Measurements from ENCODE around the gene SNX13. TPM values are rescaled to one million over a fixed set of nuclear protein-coding genes. Genes with fewer than 3 reads are reported as not detected.

SNX13 gene
- total and polyA plus RNA-seq, 9 of the 15 experiments (the other 6 are each of a cell fraction or from before 2014, with no cell fraction given): 5.6 to 33.2 (median 25.4) TPM

- Histone ChIP-seq H3K4me3 (no peak overlapping the region), H2AFZ (ENCODE audit: low read depth, low read length) (no peak overlapping the region), H3K9ac (ENCODE audit: insufficient read depth in 1 of 2, low read depth in 2 of 2, low read length in 2 of 2) (no peak overlapping the region), H3K4me2 (ENCODE audit: insufficient read depth, low read length) (no peak overlapping the region), H3K9me3 (replicated peaks; ENCODE audit: control insufficient read depth, insufficient read depth, low read depth, low read length) (no peaks in the 10 kb centered on the region), H3K79me2 (ENCODE audit: control insufficient read depth, insufficient read depth, low read length) (no peaks in the 10 kb centered on the region), H3K36me3 (ENCODE audit: control insufficient read depth, insufficient read depth, low read length) (no peaks in the 10 kb centered on the region), H3K9me1 (ENCODE audit: control insufficient read depth, insufficient read depth, low read length) (no peaks in the 10 kb centered on the region), H4K20me1 (replicated peaks; ENCODE audit: control insufficient read depth, insufficient read depth, low read length) (no peaks in the 10 kb centered on the region), H3K27me3 (ENCODE audit: control insufficient read depth in 2 of 2, insufficient read depth in 2 of 2, low read length in 2 of 2) (no peaks in the 10 kb centered on the region), H3K27ac (ENCODE audit: extremely low read depth, low read depth, low read length) (no peak overlapping the region), H3K4me1 (replicated peaks in 1 of 2; ENCODE audit: control insufficient read depth in 2 of 2, insufficient read depth in 2 of 2, low read length in 2 of 2) (no peaks in the 10 kb centered on the region)
- no peak for FAIRE-seq
- no peak for ATAC-seq
- in situ Hi-C loops (cut with MboI) (no loop called here), intact Hi-C loops (cut with micrococcal nuclease) (no loop called here)
- POLR2A ChIA-PET: no interaction called here
- CTCF ChIA-PET (ENCODE audit: low intra/inter-chr PET ratio): no interaction called here
- TF ChIP-seq MAFF (IDR thresholded peaks at IDR 0.05; ENCODE audit: low read length) (no peak), CC2D1A (IDR thresholded peaks at IDR 0.05) (no peak), POLR2AphosphoS2 (IDR thresholded peaks at IDR 0.05; ENCODE audit: low read length) (no peak), KAT2B (IDR thresholded peaks at IDR 0.05; ENCODE audit: low read depth, low read length) (no peak), SP1 (CRISPR knock-in tag; IDR thresholded peaks at IDR 0.05) (no peak), ZBED1 (IDR thresholded peaks at IDR 0.05) (no peak), XRCC3 (IDR thresholded peaks at IDR 0.05) (no peak)
- 0% methylated on average over 2 of the region's 2 CpGs for WGBS (ENCODE audit: insufficient coverage, low coverage, missing lambda C conversion rate)
- BruUV-seq (replicated peaks): no TSS peak
- DNase-seq (ENCODE audit: extremely low read depth in 1 of 4, low spot score in 3 of 4): no peak
Observed at GRCh38 chr7:17746020-17746530, 194.2 kb downstream of the SNX13 start.

GRCh38 chr7:17745610-17746009 is 194.7 kb downstream of the SNX13 start:
- no peak overlapping the region for H3K4me3 ChIP-seq
- H2AFZ ChIP-seq (ENCODE audit: low read depth, low read length): no peak overlapping the region
- no peaks in the 10 kb centered on the region for H3K36me3 ChIP-seq (ENCODE audit: control insufficient read depth, insufficient read depth, low read length)
- H3K9me1 ChIP-seq (ENCODE audit: control insufficient read depth, insufficient read depth, low read length): no peaks in the 10 kb centered on the region
- H3K27ac ChIP-seq (ENCODE audit: extremely low read depth, low read depth, low read length): no peak overlapping the region
- H3K79me2 ChIP-seq (ENCODE audit: control insufficient read depth, insufficient read depth, low read length): no peaks in the 10 kb centered on the region
- no peaks in the 10 kb centered on the region for H3K4me1 ChIP-seq (replicated peaks in 1 of 2; ENCODE audit: control insufficient read depth in 2 of 2, insufficient read depth in 2 of 2, low read length in 2 of 2)
- BruUV-seq (replicated peaks): no TSS peak
- H3K4me2 ChIP-seq (ENCODE audit: insufficient read depth, low read length): no peak overlapping the region
- FAIRE-seq (peak; percentile 51), DNase-seq (ENCODE audit: extremely low read depth in 1 of 4, low spot score in 3 of 4) (no peak), ATAC-seq (no peak)
- H3K9me3 ChIP-seq (replicated peaks; ENCODE audit: control insufficient read depth, insufficient read depth, low read depth, low read length): no peaks in the 10 kb centered on the region
- CTCF ChIA-PET (ENCODE audit: low intra/inter-chr PET ratio): no interaction called here
- H3K9ac ChIP-seq (ENCODE audit: insufficient read depth in 1 of 2, low read depth in 2 of 2, low read length in 2 of 2): no peak overlapping the region
- in situ Hi-C loops (cut with MboI) (no loop called here), intact Hi-C loops (cut with micrococcal nuclease) (no loop called here)
- H4K20me1 ChIP-seq (replicated peaks; ENCODE audit: control insufficient read depth, insufficient read depth, low read length): no peaks in the 10 kb centered on the region
- H3K27me3 ChIP-seq (ENCODE audit: control insufficient read depth in 2 of 2, insufficient read depth in 2 of 2, low read length in 2 of 2): no peaks in the 10 kb centered on the region
- POLR2A ChIA-PET: no interaction called here
- TF ChIP-seq STAG1 (CRISPR knock-in tag; IDR thresholded peaks at IDR 0.05; ENCODE audit: borderline replicate concordance) (no peak), TCF7L2 (IDR thresholded peaks at IDR 0.05; ENCODE audit: low read depth, low read length) (no peak), NFE2 (IDR thresholded peaks at IDR 0.05; ENCODE audit: low read depth) (no peak), ZFX (CRISPR knock-in tag; IDR thresholded peaks at IDR 0.05) (no peak), NR1H2 (CRISPR knock-in tag; IDR thresholded peaks at IDR 0.05) (no peak), EHMT2 (IDR thresholded peaks at IDR 0.05) (no peak), LARP7 (IDR thresholded peaks at IDR 0.05) (no peak), ADNP (tag; IDR thresholded peaks at IDR 0.05) (no peak), MAFF (IDR thresholded peaks at IDR 0.05; ENCODE audit: low read length) (no peak)
- TF ChIP-seq, protein P1, sequence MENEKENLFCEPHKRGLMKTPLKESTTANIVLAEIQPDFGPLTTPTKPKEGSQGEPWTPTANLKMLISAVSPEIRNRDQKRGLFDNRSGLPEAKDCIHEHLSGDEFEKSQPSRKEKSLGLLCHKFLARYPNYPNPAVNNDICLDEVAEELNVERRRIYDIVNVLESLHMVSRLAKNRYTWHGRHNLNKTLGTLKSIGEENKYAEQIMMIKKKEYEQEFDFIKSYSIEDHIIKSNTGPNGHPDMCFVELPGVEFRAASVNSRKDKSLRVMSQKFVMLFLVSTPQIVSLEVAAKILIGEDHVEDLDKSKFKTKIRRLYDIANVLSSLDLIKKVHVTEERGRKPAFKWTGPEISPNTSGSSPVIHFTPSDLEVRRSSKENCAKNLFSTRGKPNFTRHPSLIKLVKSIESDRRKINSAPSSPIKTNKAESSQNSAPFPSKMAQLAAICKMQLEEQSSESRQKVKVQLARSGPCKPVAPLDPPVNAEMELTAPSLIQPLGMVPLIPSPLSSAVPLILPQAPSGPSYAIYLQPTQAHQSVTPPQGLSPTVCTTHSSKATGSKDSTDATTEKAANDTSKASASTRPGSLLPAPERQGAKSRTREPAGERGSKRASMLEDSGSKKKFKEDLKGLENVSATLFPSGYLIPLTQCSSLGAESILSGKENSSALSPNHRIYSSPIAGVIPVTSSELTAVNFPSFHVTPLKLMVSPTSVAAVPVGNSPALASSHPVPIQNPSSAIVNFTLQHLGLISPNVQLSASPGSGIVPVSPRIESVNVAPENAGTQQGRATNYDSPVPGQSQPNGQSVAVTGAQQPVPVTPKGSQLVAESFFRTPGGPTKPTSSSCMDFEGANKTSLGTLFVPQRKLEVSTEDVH (IDR thresholded peaks at IDR 0.05; ENCODE audit: low read depth, partially characterized antibody): no peak
- TF ChIP-seq, protein P2, sequence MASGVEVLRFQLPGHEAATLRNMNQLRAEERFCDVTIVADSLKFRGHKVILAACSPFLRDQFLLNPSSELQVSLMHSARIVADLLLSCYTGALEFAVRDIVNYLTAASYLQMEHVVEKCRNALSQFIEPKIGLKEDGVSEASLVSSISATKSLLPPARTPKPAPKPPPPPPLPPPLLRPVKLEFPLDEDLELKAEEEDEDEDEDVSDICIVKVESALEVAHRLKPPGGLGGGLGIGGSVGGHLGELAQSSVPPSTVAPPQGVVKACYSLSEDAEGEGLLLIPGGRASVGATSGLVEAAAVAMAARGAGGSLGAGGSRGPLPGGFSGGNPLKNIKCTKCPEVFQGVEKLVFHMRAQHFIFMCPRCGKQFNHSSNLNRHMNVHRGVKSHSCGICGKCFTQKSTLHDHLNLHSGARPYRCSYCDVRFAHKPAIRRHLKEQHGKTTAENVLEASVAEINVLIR (CRISPR knock-in tag; IDR thresholded peaks at IDR 0.05): no peak

Data from K562 (cell line).